IPS-NIHi11 (cell line): Measurements from ENCODE around the gene HOXA9.

Experiments used
- DNase-seq: peaks from one replicate; pipeline ENCODE4 v3.0.0; 2012; ENCODE audit warnings: mixed read lengths, low spot score

HOXA9 gene

DNA sequence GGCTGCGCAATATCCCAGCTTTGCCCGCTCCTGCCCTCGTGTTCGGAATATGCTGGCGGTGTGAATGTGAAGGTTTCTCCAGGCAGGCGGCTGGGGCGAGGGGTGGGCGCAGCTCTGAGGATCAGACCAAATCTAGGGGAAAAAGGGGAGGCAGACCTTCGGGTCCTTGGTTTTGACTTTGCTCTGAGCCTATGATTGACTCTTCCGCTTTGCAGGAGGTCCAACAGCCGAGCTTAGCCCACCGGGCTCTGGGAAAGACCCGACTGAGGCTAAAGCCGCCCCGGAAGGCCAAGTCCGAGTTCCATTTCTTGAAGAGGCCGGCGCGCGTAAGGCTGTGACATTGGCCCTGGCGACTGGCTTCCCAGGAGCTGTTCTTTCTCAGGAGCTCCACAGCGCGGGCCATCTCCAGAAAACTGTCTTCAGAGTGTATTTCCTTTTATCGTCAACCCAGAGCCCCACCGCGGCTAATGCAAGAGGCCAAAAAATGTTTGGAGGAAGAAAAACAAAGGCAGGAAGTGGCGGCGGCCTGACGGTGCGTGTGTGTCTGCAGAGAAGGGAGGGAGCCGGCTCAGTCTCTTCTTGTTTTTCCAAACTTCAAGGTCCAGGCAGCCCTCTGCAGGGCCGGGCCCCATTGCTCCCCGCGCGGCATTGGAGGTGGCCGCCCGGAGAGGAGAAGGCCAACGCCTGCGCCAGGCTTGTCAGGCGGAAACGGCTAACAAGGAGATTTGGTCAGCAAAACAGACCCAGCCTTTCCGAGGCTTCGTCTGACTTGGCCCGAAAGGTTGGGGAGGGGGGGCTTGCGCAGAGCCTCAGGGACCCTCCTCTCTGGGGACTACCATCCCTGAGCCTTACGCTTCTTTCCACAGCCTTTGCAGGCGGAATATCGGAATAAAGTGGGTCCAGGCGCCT lies 23.3 kb upstream of the HOXA9 start:
- peak; percentile 41 for DNase-seq

DNA sequence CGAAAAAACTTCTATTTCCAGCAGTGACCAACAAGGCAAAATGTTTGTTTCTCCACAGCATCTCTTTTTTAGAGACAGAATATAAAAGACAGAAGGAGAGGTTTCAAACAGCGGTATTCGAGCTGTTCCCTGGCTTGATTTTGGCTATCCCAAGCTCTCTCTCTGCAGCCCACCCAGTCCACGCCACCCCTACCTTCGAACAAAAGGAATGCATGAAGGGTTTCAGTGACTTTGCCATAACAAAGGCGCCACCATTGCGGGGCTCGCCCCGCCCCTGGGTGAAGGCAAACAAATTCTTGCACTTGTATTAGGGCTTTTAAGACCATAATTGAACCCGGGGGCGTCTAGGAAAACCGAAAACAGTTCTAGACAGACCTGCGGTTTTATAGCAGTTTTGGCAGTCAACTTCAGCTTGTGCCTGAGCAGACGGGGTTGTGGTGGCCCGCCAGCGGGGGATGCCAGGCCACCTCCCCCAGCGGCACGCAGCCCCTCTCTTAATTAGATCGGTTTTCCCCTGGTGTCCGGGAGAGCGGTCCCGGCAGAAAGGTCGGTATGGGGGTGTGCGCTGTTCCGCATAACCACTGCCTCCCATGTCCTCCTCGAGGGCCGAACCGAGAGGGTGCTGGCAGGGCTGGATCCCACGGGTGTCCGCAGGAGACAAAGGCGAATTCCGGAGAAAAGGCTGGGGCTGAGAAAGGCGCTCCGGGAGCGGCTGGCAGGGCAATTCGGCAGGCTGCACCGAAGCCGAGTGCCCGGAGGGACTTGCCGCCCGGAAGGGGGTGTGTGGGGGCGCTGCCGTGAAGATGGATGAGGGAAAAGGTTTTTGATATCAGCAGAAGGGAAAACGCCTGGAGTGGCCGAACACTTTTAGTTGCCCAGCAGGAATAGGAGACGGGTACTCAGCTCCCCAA lies 22.4 kb upstream of the HOXA9 start:
- DNase-seq = no peak

DNA sequence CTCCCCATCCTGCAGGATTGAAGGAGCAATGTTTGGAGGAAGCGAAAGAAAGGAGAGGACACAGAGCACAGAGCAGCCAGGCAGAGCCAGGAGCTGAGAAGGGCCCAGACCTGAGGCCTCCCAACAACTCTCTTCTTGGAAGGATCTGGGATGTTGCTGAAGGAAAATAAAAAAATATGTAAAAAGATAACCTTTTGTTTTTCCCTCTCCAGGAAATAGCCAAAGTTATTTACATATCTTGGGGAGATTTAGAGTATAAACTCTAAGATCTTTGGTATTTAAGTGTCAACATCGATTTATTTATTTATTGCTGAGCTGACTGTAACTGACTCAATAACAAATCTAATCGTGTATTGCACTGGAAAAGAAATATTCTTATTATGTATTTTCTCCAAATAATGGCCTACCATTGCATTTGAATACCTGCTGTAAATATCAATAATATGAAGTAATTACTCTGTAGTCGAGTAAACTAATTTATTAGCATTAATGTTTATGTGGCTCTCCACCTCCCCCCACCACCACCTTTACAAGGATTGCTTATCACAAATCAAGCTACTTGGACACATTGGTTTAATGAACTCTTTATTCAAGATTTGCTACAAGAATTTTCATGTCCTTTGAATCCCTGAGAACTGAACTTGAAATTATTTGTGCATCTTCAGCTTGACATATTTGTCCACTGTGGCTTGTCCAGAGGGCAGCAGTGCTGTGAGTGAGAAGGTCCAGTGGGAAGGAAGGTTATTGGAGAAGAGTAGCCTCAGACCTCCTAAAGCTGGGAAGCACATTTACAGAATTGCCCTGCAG lies 21.5 kb upstream of the HOXA9 start:
- no peak for DNase-seq

DNA sequence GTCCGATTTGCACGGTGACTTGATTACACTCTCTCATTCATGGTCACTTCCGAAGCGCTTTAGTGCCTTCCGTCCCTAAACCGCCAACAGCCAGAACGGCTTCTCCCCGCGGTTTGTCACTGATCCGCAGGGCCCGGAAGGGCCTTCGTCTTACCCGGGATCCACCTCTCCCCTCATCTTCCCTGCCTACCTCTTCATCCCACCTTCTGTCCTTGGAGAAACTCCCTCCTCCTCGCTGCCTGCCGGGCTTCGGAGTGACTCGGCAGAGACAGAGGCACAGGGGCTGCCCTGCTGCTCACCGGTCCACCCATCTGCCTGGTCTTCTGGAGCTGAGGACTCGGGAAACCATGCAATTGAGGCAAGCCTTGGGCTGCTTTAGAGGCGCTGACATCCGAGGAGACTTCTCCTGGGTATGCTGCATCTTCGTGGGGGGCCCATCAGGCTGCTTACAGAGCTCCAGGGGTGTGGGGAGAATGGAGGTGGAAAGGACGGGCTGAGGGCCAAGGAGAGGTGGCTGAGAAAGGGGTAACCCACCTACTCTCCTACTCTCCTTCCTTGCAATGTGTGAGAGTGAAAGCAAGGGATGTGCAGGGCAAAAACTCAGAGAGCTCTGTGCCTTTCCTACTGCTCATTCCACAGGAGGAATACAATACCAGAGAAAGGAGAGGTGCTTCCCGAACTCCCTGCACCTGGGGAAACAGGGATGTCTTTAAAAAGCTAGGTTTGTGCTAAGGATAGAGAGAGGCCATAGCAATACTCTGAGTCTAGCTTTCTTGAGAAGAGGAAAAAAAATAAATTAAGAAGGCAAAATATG lies 20.7 kb upstream of the HOXA9 start:
- no peak for DNase-seq

DNA sequence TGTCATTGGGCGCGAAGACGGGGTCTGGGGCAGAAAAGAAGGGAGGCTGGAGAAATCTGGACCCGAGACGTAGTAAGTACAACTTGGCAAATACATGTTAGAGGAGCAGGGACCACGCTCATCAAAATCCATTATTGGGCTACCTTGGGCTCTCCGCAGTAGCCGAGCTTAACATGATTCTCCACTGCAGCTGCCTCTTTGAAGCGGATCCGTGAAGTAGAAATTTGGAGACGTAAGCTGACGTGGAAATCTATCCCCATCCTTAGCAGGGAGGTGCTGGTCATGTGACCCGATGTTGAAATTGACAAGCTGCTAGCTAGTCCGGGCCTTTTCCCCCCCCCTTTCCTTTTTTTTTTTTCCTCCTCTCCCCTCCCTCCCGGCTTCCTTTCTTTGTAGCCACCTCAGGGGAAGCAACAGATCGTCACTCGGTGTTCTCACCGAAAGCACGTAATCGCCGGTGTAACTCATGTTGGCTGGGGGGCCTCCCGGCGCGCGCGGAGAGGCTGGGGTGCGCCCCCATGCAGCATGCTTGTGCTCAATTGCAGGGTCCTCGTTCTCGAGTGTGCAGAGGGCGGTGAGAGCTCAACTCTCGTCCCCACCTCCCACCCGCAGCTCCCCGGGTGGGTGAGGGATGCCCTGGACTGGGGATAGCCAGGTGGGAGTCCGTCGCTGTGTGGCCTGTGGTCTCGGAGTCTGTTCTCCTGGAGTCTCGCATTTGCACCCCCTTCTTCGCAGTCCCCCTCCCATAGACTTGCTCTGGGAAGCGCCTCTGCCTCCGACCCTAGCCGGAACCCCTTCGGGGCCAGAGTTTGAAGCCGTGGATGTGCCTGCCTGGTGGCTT lies 19.9 kb upstream of the HOXA9 start, which contains the start of gene HOXA11:
Gene HOXA11, minus strand, starts transcription at position 220 of the 841 bp plus-strand sequence. Its CDS starts 88 bp downstream, at position 132.
- no peak for DNase-seq

DNA sequence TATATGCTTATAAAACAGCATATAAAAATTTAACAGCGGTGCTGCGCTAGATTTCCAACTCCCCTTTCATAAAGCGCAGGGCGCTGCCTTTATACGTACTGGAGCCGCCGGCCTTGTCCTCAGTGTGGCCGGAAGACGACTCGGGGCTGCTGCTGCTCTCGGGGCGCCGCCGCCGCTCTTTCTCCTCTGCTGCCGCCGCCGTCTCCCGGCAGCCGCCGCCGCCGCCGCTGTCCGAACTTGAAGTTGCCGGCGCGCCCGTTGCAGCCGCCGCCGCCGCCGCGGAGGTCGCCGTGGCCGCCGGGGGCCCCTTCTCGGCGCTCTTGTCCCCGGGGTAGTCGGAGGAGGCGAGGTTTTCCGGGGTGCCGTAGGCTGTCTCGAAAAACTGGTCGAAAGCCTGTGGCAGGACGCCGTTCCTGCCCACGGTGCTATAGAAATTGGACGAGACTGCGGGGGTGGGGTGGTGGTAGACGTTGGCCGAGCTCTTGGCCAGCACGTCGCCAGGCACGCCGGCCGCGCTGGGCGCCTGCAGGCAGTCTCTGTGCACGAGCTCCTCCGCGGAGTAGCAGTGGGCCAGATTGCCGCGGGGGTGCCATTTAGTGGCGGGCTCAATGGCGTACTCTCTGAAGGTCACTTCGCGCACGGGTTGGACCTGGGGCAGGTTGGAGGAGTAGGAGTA lies 19.1 kb upstream of the HOXA9 start:
- no peak for DNase-seq

DNA sequence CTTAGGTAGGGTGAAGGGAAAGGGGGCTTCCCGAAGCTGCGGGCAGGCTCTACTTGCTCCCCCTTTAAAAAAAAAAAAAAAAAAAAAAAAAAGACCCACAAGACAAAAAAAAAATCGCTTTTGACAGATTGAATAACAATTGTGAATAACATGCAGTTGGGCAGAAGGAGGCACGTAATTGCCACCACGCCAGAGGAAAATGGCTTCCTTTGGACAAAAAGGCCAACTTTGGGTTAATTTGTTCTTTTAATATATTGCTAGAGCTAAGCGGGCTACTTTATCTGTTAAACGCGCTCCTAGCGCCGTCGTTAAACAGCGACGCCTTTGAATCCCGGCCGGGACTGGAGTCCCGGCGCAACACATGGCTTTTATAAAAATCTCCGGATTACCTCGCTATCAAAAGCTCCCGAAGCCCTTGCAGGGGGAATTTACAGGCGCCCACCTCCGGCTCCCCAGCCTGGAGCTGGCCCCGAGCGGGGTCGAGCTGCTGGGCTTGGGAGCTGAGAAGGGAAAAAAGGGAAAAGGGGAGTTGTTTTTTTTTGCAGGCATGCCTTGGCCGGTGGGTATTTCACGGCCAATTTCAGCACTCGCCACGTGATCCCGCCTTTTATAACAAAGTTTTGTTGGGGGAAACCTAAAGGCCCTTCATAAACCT lies 18.5 kb upstream of the HOXA9 start:
- DNase-seq = no peak

DNA sequence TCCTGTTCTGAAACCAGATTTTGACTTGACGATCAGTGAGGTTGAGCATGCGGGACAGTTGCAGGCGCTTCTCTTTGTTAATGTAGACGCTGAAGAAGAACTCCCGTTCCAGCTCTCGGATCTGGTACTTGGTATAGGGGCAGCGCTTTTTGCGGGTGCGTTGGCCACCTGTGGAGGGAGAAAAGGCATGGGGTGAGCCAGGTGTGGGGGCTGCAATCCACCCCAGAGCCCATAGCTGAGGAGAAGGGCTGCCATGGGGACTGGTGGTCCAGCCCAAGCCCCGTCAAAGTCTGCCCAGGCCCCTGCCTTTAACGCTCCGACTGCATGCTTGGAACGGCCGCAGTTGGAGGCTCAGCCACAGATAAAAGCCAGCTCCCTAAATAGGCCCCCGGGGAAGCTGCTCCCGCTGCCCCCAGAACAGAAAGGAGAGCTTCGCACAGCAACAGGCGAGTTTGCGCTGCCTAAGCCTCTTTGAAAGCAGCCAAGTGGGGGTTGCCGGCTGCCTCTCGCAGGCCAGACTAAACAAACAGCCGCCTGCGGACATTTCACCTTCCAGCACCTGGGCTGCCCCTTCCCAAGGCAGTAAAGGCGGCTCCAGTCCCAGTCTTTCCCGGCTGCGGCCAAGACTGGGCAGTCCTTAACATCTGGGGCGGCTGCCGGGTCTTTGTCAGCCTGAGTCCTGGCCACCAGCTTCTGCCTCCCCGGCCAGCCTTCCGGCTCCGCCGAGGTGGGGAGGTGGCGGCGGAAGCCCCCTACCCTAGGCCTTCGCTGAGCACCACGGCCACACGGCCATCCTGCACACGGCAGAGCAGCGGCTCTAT lies 17.7 kb upstream of the HOXA9 start:
- peak; percentile 72 for DNase-seq

DNA sequence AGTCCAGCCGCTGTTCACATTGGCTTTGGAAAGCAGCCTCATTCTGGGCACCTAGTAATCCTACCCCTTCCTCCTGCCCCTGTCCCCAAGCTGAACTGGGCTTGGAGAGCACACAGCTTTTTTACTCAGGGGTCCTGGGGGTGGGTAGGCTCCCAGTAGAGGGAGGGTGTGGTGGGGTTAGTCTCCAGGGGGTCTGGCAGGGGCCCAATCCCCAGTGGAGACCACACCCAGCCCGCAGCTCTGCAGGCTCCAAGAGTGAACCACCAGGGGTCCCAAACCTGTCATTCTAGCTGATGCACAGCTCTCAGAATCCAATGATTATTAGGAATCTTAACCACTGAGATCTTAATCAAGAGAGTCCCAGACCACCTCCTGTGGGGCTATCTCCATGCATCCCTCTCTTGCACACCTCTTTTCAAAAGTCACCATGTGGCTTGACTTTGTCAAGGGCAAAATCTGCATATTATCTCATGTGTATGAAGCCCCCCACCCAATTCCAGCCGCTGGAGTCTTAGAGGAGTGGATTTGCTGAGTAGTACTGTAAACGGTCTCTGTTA lies 17.0 kb upstream of the HOXA9 start:
- no peak for DNase-seq

DNA sequence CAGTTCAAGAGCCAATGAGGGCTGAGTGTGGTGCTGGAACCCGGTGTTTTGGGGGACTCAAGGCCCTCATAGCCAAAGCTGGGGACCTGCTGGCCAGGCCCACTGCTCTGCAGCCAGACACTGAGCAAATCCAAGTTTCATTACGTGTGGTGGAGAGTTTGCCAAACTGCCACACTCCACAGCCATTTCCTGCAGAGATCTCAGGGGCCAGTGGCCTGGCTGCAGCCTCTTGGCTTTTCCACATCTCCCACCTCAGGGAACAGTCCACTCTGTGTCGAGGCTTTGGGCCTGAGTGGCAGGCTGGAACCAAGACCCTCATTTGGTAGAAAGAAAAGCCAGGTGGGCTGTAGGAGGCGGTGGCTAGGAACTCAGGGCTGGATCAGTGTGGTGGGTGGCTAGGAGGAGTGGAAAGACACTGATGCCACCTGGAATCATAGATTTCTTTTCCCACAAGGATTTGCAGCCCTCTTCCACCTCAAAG lies 16.5 kb upstream of the HOXA9 start:
- no peak for DNase-seq

DNA sequence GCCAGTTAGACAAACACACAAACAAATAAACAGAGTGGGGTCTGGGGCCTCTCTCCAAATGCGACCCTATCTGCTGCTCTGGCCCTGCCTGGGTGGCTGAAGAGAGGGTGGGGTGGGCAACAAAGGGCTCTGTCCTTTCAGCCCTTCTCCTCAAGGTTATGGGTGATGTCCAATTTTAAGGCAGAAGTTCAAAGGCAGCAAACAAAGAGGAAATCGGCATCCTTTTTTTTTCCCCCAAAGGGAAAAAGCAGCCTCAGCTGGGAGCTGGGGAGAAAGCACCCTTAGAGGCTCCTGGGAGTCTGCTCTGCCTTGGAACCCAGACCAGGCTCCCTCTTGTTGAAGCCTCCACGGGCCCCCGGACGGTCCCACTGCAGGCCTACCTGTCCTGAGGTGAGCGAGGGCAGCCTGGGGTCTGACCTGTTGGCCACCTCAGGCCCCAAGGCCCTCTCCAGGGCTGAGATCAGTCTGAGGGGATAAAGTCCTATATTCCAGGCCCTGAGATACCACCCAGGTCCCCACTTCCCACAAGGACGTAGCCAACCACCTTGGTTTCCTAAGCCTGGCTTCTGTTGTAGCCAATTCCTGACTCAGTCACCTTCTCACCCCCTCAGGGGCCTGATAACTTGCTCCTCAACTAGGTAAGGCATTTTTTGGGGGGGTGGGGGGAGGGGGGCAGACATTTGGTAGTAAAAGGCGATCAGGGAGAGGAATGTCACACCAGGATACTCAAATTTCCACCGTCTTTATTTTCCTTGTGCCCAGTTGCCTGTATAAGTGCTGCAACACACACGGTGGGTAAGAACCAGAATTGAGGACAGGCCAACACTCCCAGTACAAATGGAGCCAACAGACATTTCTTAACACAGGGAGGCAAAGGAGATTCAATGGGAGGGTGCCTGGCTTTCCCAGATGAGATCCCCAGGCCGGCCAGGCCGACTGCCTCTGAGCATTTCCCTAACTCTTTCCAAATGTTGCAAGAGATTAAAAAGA lies 15.4 kb upstream of the HOXA9 start:
- DNase-seq = no peak

DNA sequence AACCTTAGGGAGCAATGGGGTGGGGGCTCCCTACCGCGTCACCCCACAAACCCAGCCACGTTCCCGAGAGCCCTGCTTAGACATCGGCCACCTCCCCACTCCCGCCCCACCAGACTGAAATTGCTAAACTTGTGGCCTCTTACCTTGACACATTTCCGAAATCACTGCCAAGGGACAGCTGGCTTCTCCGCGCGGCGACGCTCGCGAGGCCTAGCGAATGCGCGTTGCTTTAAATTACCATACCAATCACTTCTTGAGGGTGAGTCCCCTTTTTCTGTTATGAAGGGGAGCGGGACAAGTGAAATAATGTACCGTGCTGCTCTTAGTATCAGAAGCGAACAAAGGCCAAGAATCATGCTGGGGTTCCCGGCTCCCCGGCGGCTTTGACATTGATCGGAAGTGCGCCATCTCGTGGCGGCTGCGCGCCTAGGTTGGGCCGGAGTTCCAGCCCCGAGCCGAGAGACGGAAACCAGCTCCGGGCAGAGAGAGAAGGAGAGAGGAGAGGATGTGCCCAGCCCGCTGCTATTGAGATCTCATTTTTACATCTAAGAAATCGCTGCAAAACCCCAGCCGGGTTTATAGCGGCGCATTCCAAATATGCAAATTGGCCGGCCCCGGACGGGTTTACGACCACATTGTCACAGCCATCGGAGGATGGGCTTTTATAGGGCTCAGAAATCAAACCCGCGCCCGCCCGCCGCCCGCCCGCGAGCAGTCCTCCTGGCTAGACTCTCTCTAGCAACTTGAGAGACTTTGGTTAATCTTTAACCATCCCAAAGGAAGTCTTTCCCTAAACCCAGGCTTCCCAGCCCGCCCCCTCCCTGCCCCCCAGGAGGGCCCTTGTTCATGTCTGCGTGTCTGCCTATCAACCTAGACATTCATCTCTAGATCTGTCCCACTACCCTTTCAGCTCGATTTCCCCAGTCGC lies 14.4 kb upstream of the HOXA9 start:
- DNase-seq = peak; percentile 84

DNA sequence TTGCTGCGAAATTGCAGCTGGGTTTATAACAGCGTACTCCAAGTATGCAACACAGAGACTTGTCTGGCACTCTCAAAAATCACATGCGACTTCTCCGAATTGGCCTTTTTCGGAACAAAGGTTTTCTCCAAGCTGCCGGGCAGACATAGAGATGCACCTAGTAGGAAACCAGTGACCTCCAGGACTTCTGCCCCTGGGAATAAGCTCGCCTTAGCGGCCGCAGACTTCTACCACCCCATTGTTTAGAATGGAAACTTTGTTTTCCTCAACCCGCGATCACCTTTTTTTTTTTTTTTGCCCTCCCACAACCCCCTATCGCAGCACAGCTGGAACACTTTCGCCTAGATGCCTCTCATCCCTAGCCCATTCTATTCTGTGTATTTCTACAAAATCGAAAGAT lies 13.7 kb upstream of the HOXA9 start:
- no peak for DNase-seq

DNA sequence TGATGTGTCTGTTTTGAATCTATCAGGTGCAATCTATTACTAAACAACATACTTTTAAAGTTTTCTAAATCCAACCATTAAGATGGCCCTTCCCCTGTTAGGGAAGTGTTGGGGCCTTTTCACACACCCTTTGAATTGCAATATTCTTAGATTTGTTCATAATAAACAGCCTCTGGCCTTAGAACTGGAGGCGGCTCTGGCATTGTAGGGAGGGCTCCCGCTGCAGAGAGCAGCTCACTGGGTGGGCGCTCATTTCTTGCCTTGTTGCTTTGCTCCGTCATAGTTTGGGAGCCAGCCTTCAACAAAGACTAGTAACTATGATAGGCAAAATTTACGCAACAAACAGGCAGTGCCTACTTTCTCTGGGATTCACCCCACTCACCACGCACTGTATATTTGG lies 13.0 kb upstream of the HOXA9 start:
- DNase-seq = no peak

DNA sequence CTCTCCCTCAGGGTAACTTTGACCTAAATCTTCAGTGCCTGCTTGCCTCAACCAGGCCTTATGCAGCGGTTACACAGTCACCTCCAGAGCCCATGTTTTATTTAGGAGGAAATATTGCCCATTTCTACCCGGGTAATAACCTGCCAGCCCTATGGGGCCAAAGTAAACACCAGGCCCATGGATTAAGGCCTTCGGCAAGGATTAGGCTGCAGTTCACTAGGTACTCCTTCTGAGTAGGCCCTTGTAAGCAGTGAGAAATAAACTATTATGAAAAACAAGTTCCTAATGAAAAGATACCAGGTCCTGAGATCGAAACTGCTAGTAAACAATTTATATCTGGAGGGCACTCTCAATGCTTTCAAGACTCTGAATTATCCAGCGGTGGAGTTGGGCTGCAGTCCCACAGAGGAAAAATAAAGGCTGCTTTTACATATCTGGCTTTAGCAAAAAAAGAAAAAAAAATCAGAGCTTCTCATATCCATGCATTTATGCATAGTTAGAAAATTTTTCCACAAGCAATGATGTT lies 12.5 kb upstream of the HOXA9 start:
- no peak for DNase-seq
